HEK293 (cell line): ENCODE results near the gene PYGO2.

ENCODE experiments used
- CTCF ChIA-PET: fragments of 350-600 bp; formaldehyde crosslinking; extraction: SDS; loops from one replicate; lab custom pipeline; 2021; ENCODE audit warnings: antibody characterized with exemption; lab: Yijun Ruan, JAX
- POLR2A ChIA-PET: fragments of 300-600 bp; formaldehyde crosslinking; extraction: SDS; loops from one replicate; lab custom pipeline; 2020; ENCODE audit warnings: antibody characterized with exemption, inconsistent platforms; lab: Yijun Ruan, JAX
- H3K27ac ChIP-seq: fragments of 200-500 bp; sonication (Bioruptor generic); 2 replicates; pipeline ENCODE4 v1.5.1; 2014; ENCODE audit warnings: low read depth, low read length, control low read depth, inconsistent platforms; ENCODE audit errors: extremely low read depth
- H3K36me3 ChIP-seq, 2 experiments: fragments of 200-500 bp in 1 of 2; sonication (Bioruptor generic) in 1 of 2; 1 replicate in 1 of 2; 2 replicates in 1 of 2; pipeline ENCODE4 v1.5.1; 2014 to 2017; ENCODE audit warnings: inconsistent platforms in 2 of 2, low read length in 2 of 2; ENCODE audit not compliant: control insufficient read depth in 2 of 2, insufficient read depth in 1 of 2
- H3K4me1 ChIP-seq: fragments of 200-500 bp; sonication (Bioruptor generic); 2 replicates; pipeline ENCODE4 v1.5.1; 2014; ENCODE audit warnings: mild to moderate bottlenecking, low read length, inconsistent platforms; ENCODE audit not compliant: control insufficient read depth, insufficient read depth
- H3K4me3 ChIP-seq: 2 replicates; pipeline ENCODE4 v1.5.1; 2011; ENCODE audit warnings: low read depth, mild to moderate bottlenecking, control low read depth, low read length, moderate library complexity
- H3K9me3 ChIP-seq: fragments of 200-500 bp; sonication (Bioruptor generic); 2 replicates; pipeline ENCODE4 v1.5.1; 2014; ENCODE audit warnings: low read depth, low read length, inconsistent platforms; ENCODE audit not compliant: control insufficient read depth, insufficient read depth
- AEBP2 ChIP-seq: fragments of 450-650 bp; formaldehyde crosslinking; IDR thresholded peaks from 2 replicates; pipeline ENCODE4 v1.5.1; 2016; ENCODE audit warnings: missing biosample characterization, missing genetic modification characterization, borderline replicate concordance
- ATF2 ChIP-seq: fragments of 450-650 bp; formaldehyde crosslinking; IDR thresholded peaks from 2 replicates; pipeline ENCODE4 v1.5.1; 2016; ENCODE audit warnings: missing biosample characterization, missing genetic modification characterization, low read depth
- CTCF ChIP-seq: fragments of 450-650 bp; formaldehyde crosslinking; IDR thresholded peaks from 2 replicates; pipeline ENCODE4 v1.5.1; 2016; ENCODE audit warnings: missing biosample characterization, missing genetic modification characterization
- ELK4 ChIP-seq: IDR thresholded peaks from 2 replicates; pipeline ENCODE4 v1.6.1; 2011; ENCODE audit warnings: mild to moderate bottlenecking, low read depth, low read length, borderline replicate concordance
- GLIS2 ChIP-seq: fragments of 450-650 bp; formaldehyde crosslinking; IDR thresholded peaks from 2 replicates; pipeline ENCODE4 v1.5.1; 2016; ENCODE audit warnings: missing biosample characterization, missing genetic modification characterization
- HOXD13 ChIP-seq: sonication (generic); formaldehyde crosslinking; IDR thresholded peaks from 2 replicates; pipeline ENCODE4 v1.8.0; 2022; ENCODE audit warnings: missing genetic modification reagents, borderline replicate concordance
- KLF1 ChIP-seq: fragments of 450-650 bp; formaldehyde crosslinking; IDR thresholded peaks from 2 replicates; pipeline ENCODE4 v1.5.1; 2016; ENCODE audit warnings: missing biosample characterization, missing genetic modification characterization
- MEIS1 ChIP-seq: sonication (generic); formaldehyde crosslinking; IDR thresholded peaks from 2 replicates; pipeline ENCODE4 v1.8.1; 2022; ENCODE audit warnings: missing genetic modification reagents, mild to moderate bottlenecking, borderline replicate concordance
- OVOL3 ChIP-seq: fragments of 450-650 bp; formaldehyde crosslinking; IDR thresholded peaks from 2 replicates; pipeline ENCODE4 v1.5.1; 2016; ENCODE audit warnings: missing biosample characterization, missing genetic modification characterization
- SCRT2 ChIP-seq: fragments of 450-650 bp; formaldehyde crosslinking; IDR thresholded peaks from 2 replicates; pipeline ENCODE4 v1.5.1; 2016; ENCODE audit warnings: missing biosample characterization, missing genetic modification characterization
- SP3 ChIP-seq: fragments of 450-650 bp; formaldehyde crosslinking; IDR thresholded peaks from 2 replicates; pipeline ENCODE4 v1.5.1; 2016; ENCODE audit warnings: missing biosample characterization, missing genetic modification characterization
- ZBTB1 ChIP-seq: fragments of 450-650 bp; formaldehyde crosslinking; IDR thresholded peaks from 2 replicates; pipeline ENCODE4 v1.5.1; 2016; ENCODE audit warnings: missing biosample characterization, missing genetic modification characterization
- ZBTB17 ChIP-seq: fragments of 450-650 bp; formaldehyde crosslinking; IDR thresholded peaks from 2 replicates; pipeline ENCODE4 v1.5.1; 2016; ENCODE audit warnings: missing biosample characterization, missing genetic modification characterization
- ZFP41 ChIP-seq: fragments of 450-650 bp; formaldehyde crosslinking; IDR thresholded peaks from 2 replicates; pipeline ENCODE4 v1.5.1; 2016; ENCODE audit warnings: missing biosample characterization, missing genetic modification characterization, borderline replicate concordance
- ZFP69B ChIP-seq: fragments of 450-650 bp; formaldehyde crosslinking; IDR thresholded peaks from 2 replicates; pipeline ENCODE4 v1.5.1; 2016; ENCODE audit warnings: missing biosample characterization, missing genetic modification characterization
- ZNF138 ChIP-seq: fragments of 450-650 bp; formaldehyde crosslinking; IDR thresholded peaks from 2 replicates; pipeline ENCODE4 v1.5.1; 2016; ENCODE audit warnings: missing biosample characterization, missing genetic modification characterization, borderline replicate concordance
- ZNF140 ChIP-seq: fragments of 450-650 bp; formaldehyde crosslinking; IDR thresholded peaks from 2 replicates; pipeline ENCODE4 v1.5.1; 2016; ENCODE audit warnings: missing biosample characterization, missing genetic modification characterization
- ZNF174 ChIP-seq: fragments of 450-650 bp; formaldehyde crosslinking; IDR thresholded peaks from 2 replicates; pipeline ENCODE4 v1.5.0; 2017; ENCODE audit warnings: missing biosample characterization, mild to moderate bottlenecking, missing genetic modification characterization
- ZNF239 ChIP-seq: fragments of 450-650 bp; formaldehyde crosslinking; IDR thresholded peaks from 2 replicates; pipeline ENCODE4 v1.5.1; 2016; ENCODE audit warnings: missing biosample characterization, missing genetic modification characterization
- ZNF274 ChIP-seq, 2 experiments: fragments of 200-500 bp in 1 of 2; fragments of 450-650 bp in 1 of 2; sonication (Bioruptor generic) in 1 of 2; formaldehyde crosslinking in 1 of 2; IDR thresholded peaks; 2 replicates each; pipeline versions ENCODE4 v1.5.1 to v1.6.1; 2014 to 2016; ENCODE audit warnings: borderline replicate concordance in 1 of 2, inconsistent platforms in 1 of 2, low read length in 1 of 2, missing biosample characterization in 1 of 2, missing genetic modification characterization in 1 of 2
- ZNF394 ChIP-seq: fragments of 450-650 bp; formaldehyde crosslinking; IDR thresholded peaks from 2 replicates; pipeline ENCODE4 v1.5.1; 2016; ENCODE audit warnings: missing biosample characterization, missing genetic modification characterization, mild to moderate bottlenecking, moderate library complexity, borderline replicate concordance
- ZNF571 ChIP-seq: fragments of 450-650 bp; formaldehyde crosslinking; IDR thresholded peaks from 2 replicates; pipeline ENCODE4 v1.5.0; 2017; ENCODE audit warnings: missing biosample characterization, missing genetic modification characterization
- ZNF580 ChIP-seq: fragments of 450-650 bp; formaldehyde crosslinking; IDR thresholded peaks from 2 replicates; pipeline ENCODE4 v1.5.1; 2016; ENCODE audit warnings: missing biosample characterization, missing genetic modification characterization
- ZNF585B ChIP-seq: fragments of 450-650 bp; formaldehyde crosslinking; IDR thresholded peaks from 2 replicates; pipeline ENCODE4 v1.5.1; 2016; ENCODE audit warnings: missing biosample characterization, missing genetic modification characterization
- ZNF677 ChIP-seq: fragments of 450-650 bp; IDR thresholded peaks from 2 replicates; pipeline ENCODE4 v1.5.0; 2018; ENCODE audit warnings: missing biosample characterization, mild to moderate bottlenecking, missing genetic modification characterization, moderate library complexity
- ZNF768 ChIP-seq: fragments of 450-650 bp; formaldehyde crosslinking; IDR thresholded peaks from 2 replicates; pipeline ENCODE4 v1.5.1; 2018; ENCODE audit warnings: missing biosample characterization, mild to moderate bottlenecking, missing genetic modification characterization
- ZNF791 ChIP-seq: fragments of 450-650 bp; formaldehyde crosslinking; IDR thresholded peaks from 2 replicates; pipeline ENCODE4 v1.5.1; 2016; ENCODE audit warnings: missing biosample characterization, missing genetic modification characterization
- ZSCAN16 ChIP-seq: fragments of 450-650 bp; formaldehyde crosslinking; IDR thresholded peaks from 2 replicates; pipeline ENCODE4 v1.5.1; 2016; ENCODE audit warnings: missing biosample characterization, missing genetic modification characterization
- ZSCAN4 ChIP-seq: fragments of 450-650 bp; formaldehyde crosslinking; IDR thresholded peaks from 2 replicates; pipeline ENCODE4 v1.5.1; 2017; ENCODE audit warnings: missing biosample characterization, missing genetic modification characterization

Gene PYGO2

GRCh38 chr1:154961207-154962155 lies at the start of gene PYGO2:
TSS of gene PYGO2 (minus strand) at chr1:154961782. CDS start at chr1:154961576, 206 bp downstream.
- H3K4me3 ChIP-seq = peak within 1 kb of the TSS; percentile 90
- POLR2A ChIA-PET = interaction anchor here (0.6 to 2.9 kb wide), 12 partner anchors 10 to 123 kb away, joined by 3 to 69 read pairs (median 4); partner anchors contain the start of genes FLAD1, PMVK and SHC1
- H3K36me3 ChIP-seq = peaks cover 3 to 58% of the 10 kb centered on the region in 2 experiments
- TF ChIP-seq SP3 (tag by site-specific recombination) (peak; percentile 98), ZSCAN4 (tag by site-specific recombination) (no peak), ZNF768 (tag by site-specific recombination) (no peak; the same call in 1 of the 2 replicates), MEIS1 (no peak), ZNF138 (tag by site-specific recombination) (no peak), ZFP41 (no peak), ATF2 (tag by site-specific recombination) (no peak), ZNF585B (tag by site-specific recombination) (no peak), ZSCAN16 (tag by site-specific recombination) (no peak), ZBTB17 (tag by site-specific recombination) (peak; percentile 16), ELK4 (peak; percentile 69; the same call in 1 of the 2 replicates), ZNF174 (tag by site-specific recombination) (no peak), ZNF791 (tag by site-specific recombination) (no peak), ZNF239 (tag by site-specific recombination) (no peak), ZBTB1 (no peak), ZNF580 (tag by site-specific recombination) (peak; percentile 87), KLF1 (tag by site-specific recombination) (peak; percentile 65), ZFP69B (tag by site-specific recombination) (0 out of 2 replicates have a peak, but pooled peaks have one; percentile 48), AEBP2 (tag by site-specific recombination) (no peak), CTCF (tag by site-specific recombination) (peak; percentile 87; the same call in 1 of the 2 replicates), OVOL3 (tag by site-specific recombination) (peak; percentile 21; the same call in 1 of the 2 replicates), ZNF394 (tag by site-specific recombination) (no peak), ZNF677 (tag by site-specific recombination) (no peak), ZNF571 (no peak), GLIS2 (tag by site-specific recombination) (peak; percentile 98), ZNF140 (tag by site-specific recombination) (no peak), HOXD13 (CRISPR knock-in tag) (no peak), SCRT2 (tag by site-specific recombination) (no peak), ZNF274 (IDR thresholded peaks at IDR 0.05; ENCODE audit: low read length) (no peak), ZNF274 (tag by site-specific recombination; IDR thresholded peaks at IDR 0.05; ENCODE audit: borderline replicate concordance) (no peak)

More at GRCh38 chr1:154961207-154962155, at the start of gene PYGO2:
- H3K27ac ChIP-seq = peak within 1 kb of the TSS; percentile 94
- peaks cover 9% of the 10 kb centered on the region for H3K4me1 ChIP-seq
- no peaks in the 10 kb centered on the region for H3K9me3 ChIP-seq
- CTCF ChIA-PET = interaction anchor here (0.6 to 2.5 kb wide), 19 partner anchors 8 to 1401 kb away, joined by 3 to 16 read pairs (median 3); partner anchors contain the start of genes FLAD1, LENEP and PMVK
